Aorta (tissue), 5 donors: Measurements from ENCODE around the gene NTPCR. TPM values are rescaled to one million over a fixed set of nuclear protein-coding genes. Genes with fewer than 3 reads are reported as not detected.
"Not testable (repeated sequence)": the region's sequence is repeated elsewhere in the genome, so short reads cannot be mapped to it uniquely, and the experiment has no call there.

Experiments
- ATAC-seq: fragments of 200-7000 bp; cut with Tn5 transposase; one replicate; pipeline ENCODE4 v1.9.1; 2022; ENCODE audit warnings: moderate library complexity; ENCODE audit not compliant: low FRiP score
- DNase-seq, 2 donors: peaks; one replicate each; pipeline ENCODE4 v3.0.0-alpha.2; 2020
- H3K27ac ChIP-seq, 2 donors: one replicate each; pipeline ENCODE4 v1.5.1; 2013; ENCODE audit warnings: low read length in 2 of 2, mild to moderate bottlenecking in 2 of 2, moderate library complexity in 2 of 2, control low read depth in 1 of 2, inconsistent platforms in 1 of 2, low read depth in 1 of 2
- H3K27me3 ChIP-seq, 2 donors: one replicate each; pipeline ENCODE4 v1.6.1; 2013; ENCODE audit warnings: control low read depth in 1 of 2, low read length in 1 of 2, mild to moderate bottlenecking in 1 of 2, moderate library complexity in 1 of 2; ENCODE audit not compliant: insufficient read depth in 2 of 2, control insufficient read depth in 1 of 2
- H3K36me3 ChIP-seq, 2 donors: one replicate each; pipeline ENCODE4 v1.6.1; 2013; ENCODE audit warnings: control low read depth in 1 of 2, low read length in 1 of 2, mild to moderate bottlenecking in 1 of 2; ENCODE audit not compliant: insufficient read depth in 2 of 2, control insufficient read depth in 1 of 2
- H3K4me1 ChIP-seq, 2 donors: one replicate each; pipeline ENCODE4 v1.6.1; 2013; ENCODE audit warnings: low read length in 2 of 2, control low read depth in 1 of 2, mild to moderate bottlenecking in 1 of 2, moderate library complexity in 1 of 2; ENCODE audit not compliant: insufficient read depth in 2 of 2, control insufficient read depth in 1 of 2
- H3K4me3 ChIP-seq, 2 donors: one replicate each; pipeline ENCODE4 v1.5.1; 2013; ENCODE audit warnings: low read length in 2 of 2, control low read depth in 1 of 2, mild to moderate bottlenecking in 1 of 2
- H3K9me3 ChIP-seq: one replicate; pipeline ENCODE4 v1.6.1; 2013; ENCODE audit warnings: mild to moderate bottlenecking, low read length; ENCODE audit not compliant: control insufficient read depth
- WGBS, 2 donors: extraction: QIAGEN DNeasy Blood & Tissue Kit; methylation state at CpG; one replicate each; pipeline ENCODE4 v1.1.7; 2013; 5-methylcytosine and 5-hydroxymethylcytosine counted together
- intact Hi-C, 2 donors: fragments of 100-400 bp; cut with DNase I; formaldehyde crosslinking; loops; one replicate each; pipeline versions ENCODE4 v1.14.2 to v1.15.0; 2022
- polyA plus RNA-seq, 2 donors: library from polyadenylated mRNA; stranded (reverse); fragments of 200-250 nt; gene quantifications; one replicate each; pipeline ENCODE4 v1.2.3, GENCODE V29; 2013
- total RNA-seq, 2 donors: library from RNA; stranded (reverse); fragmentation: NEBNext Ultra II Directional; extraction: Animal tissue kit (Norgen Biotek cat#: 25700); gene quantifications; one replicate each; pipeline ENCODE4 v1.2.1, GENCODE V29; 2021
- donor health status: healthy with polysubstance abuse.
- donor health status: Bipolar disorder and iron deficiency.
- donor health status: DM: no; HTN: no; CAD: no.
- donor health status: DM: no; HTN: no; CAD: no.
- donor health status: DM: yes; HTN: yes; CAD: no.

The NTPCR gene
- total and polyA plus RNA-seq, 4 donors = 21.3 to 62.0 (median 31.3) TPM

DNA sequence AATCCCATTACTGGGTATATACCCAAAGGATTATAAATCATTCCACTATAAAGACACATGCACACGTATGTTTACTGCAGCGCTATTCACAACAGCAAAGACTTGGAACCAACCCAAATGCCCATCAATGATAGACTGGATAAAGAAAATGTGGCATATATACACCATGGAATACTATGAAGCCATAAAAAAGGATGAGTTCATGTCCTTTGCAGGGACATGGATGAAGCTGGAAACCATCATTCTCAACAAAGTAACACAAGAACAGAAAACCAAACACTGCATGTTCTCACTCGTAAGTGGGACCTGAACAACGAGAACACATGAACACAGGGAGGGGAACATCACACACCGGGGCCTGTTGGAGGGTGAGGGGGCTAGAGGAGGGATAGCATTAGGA, 53.2 kb downstream of the NTPCR start:
- H3K4me3 ChIP-seq, H3K9me3 ChIP-seq, H3K27me3 ChIP-seq, H3K36me3 ChIP-seq, H3K4me1 ChIP-seq, ATAC-seq, intact Hi-C loops, H3K27ac ChIP-seq, DNase-seq: not testable (repeated sequence)
- WGBS, 2 donors = 95 to 96% methylated on average over 5 of the region's 5 CpGs

DNA sequence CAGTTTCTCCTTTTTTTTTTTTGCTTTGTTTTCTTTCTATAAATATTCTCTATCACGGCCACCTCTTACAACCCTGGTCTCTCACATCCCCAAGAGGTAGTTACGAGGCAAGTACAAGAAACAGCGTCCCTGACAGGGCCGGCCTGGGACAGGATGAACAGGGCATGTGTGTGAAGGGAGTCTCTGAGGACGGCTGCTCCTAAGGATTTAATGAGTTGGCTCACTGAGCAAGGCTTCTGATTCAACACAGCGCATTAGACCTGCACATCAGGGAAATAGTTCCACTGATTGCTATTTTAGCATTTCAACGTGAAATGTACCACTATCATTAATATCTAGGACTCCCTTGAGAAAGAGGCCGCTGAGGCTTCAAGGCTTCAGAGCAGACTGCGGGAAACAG, 54.0 kb downstream of the NTPCR start:
- intact Hi-C loops = no loop called here
- no peak overlapping the region for H3K27ac ChIP-seq
- ATAC-seq (no peak), DNase-seq (no peak)
- H3K36me3 ChIP-seq = peaks cover 2 to 4% of the 10 kb centered on the region in 2 donors
- H3K4me1 ChIP-seq = no peaks in the 10 kb centered on the region
- WGBS, 2 donors = 82 to 85% methylated on average over 9 of the region's 9 CpGs
- no peaks in the 10 kb centered on the region for H3K9me3 ChIP-seq
- no peak overlapping the region for H3K4me3 ChIP-seq
- H3K27me3 ChIP-seq = no peaks in the 10 kb centered on the region

DNA sequence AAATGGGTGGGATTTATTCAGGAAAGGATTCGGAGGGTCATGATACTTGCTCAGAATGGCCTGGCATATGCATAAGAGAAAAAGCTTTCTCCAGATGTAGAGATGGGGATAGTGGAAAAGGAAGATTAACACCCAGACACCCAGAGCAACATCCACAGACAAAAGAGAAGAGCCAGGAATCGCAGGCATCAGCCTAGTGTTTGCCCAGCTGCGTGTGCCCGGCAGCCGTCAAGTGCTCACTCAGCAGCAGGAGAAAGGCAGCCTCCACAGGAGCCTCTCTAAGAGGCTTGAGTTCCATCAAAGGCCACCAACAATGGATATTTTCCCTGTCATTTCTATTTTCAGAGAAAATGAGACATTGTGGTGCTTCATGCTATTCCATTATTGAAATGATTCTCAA, 54.7 kb downstream of the NTPCR start:
- WGBS, 2 donors = 95 to 96% methylated on average over 5 of the region's 5 CpGs
- H3K4me3 ChIP-seq = no peak overlapping the region
- peaks cover 2 to 3% of the 10 kb centered on the region in 2 donors for H3K36me3 ChIP-seq
- no peak for ATAC-seq
- H3K4me1 ChIP-seq = no peaks in the 10 kb centered on the region
- H3K27me3 ChIP-seq = no peaks in the 10 kb centered on the region
- no peak for DNase-seq
- no peaks in the 10 kb centered on the region for H3K9me3 ChIP-seq
- intact Hi-C loops = no loop called here
- H3K27ac ChIP-seq = no peak overlapping the region

DNA sequence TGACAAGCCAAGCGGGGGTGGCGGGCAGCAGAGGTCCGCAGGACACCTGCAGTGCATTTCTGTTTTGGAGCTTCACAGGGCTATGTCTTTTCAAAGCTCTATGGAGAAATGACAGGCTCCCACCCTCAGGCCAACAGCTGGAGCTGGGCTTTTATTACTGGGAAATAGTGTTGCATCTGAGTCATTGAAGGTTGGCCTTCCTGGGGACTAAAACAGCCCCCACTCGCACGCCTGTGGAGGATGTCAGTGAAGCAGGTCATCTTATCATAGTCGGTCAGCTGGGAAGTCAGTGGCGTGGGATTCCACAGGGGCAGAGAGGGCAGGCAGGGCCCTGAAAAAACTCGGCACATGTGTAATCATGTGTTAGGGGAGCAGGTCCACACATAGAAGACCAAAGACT, 55.3 kb downstream of the NTPCR start:
- no peaks in the 10 kb centered on the region for H3K27me3 ChIP-seq
- 88 to 94% methylated on average over 8 of the region's 8 CpGs for WGBS, 2 donors
- H3K4me1 ChIP-seq = no peaks in the 10 kb centered on the region
- H3K36me3 ChIP-seq = peaks cover 0 to 2% of the 10 kb centered on the region in 2 donors
- intact Hi-C loops = no loop called here
- no peak overlapping the region for H3K27ac ChIP-seq
- ATAC-seq (no peak), DNase-seq (no peak)
- no peak overlapping the region for H3K4me3 ChIP-seq
- H3K9me3 ChIP-seq = no peaks in the 10 kb centered on the region

DNA sequence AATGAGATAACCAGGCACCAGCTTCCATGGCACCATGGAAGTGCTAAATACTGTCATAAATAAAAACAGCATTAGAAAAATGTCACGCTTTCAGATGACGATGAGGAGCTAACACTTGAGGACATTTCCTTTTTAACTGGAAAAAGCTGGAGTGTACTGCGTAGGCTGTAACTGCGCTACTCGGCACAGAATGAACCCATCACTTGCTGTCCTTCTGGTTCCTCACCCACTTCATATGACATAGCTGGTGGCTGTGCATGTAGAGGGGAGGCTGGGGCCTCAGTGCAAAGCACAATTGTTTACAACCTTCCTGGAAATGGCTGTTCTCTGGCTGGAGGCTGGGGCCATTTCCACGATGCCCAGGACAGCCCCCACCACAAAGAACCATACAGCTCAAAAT, 55.7 kb downstream of the NTPCR start:
- no peak for ATAC-seq
- Histone ChIP-seq H3K9me3 (no peaks in the 10 kb centered on the region), H3K36me3 (peaks cover 0 to 2% of the 10 kb centered on the region in 2 donors), H3K4me3 (no peak overlapping the region), H3K27ac (no peak overlapping the region), H3K4me1 (no peaks in the 10 kb centered on the region), H3K27me3 (no peaks in the 10 kb centered on the region)
- intact Hi-C loops = no loop called here
- 82 to 91% methylated on average over 6 of the region's 6 CpGs for WGBS, 2 donors
- DNase-seq = no peak

DNA sequence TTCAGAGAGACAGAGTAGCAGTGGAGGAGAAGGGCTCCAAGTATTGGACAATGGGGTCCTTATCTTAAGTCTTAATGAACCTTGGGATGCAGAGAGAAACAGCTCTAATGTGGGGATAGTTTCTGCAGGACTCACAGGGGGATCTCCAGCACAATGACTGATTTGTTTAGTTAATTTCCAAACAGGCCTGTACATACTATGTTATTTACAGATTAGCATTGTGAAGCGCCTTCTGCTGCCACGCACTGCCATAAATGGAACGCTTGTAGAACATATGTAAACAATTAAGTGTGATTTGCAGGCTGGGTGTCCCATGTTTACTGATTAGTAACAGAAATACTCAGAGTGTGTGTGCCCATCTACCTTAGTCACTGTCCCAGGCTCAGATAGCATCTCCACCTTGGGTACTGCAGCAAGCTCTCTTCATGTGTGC, 56.1 kb downstream of the NTPCR start:
- 97 to 100% methylated on average over 3 of the region's 3 CpGs for WGBS, 2 donors
- no peaks in the 10 kb centered on the region for H3K27me3 ChIP-seq
- intact Hi-C loops = no loop called here
- ATAC-seq = no peak
- no peak for DNase-seq
- H3K27ac ChIP-seq = no peak overlapping the region
- H3K4me3 ChIP-seq = no peak overlapping the region
- H3K9me3 ChIP-seq = no peaks in the 10 kb centered on the region
- no peaks in the 10 kb centered on the region for H3K4me1 ChIP-seq
- H3K36me3 ChIP-seq = peaks cover 0 to 2% of the 10 kb centered on the region in 2 donors

DNA sequence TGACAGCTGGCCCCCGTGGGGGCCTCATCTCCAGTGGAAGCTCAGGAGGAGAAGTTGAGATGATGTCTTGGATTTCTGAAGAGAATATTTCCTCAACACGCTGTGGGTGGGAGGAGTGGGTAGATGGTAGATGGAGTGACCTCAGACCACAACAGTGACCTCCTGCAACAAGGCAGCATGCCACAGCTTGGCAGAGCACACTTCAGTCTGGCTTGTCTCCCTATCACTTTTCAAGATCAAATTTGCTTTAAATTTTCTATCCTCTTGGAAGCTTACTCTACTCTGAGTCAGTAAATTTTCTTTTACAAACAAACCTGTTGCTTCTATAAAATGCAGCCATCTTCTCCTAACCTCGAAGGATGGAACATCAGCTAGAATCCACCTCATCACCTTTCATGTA, 59.7 kb downstream of the NTPCR start:
- H3K4me1 ChIP-seq = no peaks in the 10 kb centered on the region
- ATAC-seq (no peak), DNase-seq (no peak)
- no peak overlapping the region for H3K4me3 ChIP-seq
- H3K9me3 ChIP-seq = no peaks in the 10 kb centered on the region
- no peak overlapping the region for H3K27ac ChIP-seq
- 70 to 79% methylated on average over 3 of the region's 3 CpGs for WGBS, 2 donors
- no peaks in the 10 kb centered on the region for H3K27me3 ChIP-seq
- H3K36me3 ChIP-seq = peaks cover 0 to 7% of the 10 kb centered on the region in 2 donors
- intact Hi-C loops = no loop called here

DNA sequence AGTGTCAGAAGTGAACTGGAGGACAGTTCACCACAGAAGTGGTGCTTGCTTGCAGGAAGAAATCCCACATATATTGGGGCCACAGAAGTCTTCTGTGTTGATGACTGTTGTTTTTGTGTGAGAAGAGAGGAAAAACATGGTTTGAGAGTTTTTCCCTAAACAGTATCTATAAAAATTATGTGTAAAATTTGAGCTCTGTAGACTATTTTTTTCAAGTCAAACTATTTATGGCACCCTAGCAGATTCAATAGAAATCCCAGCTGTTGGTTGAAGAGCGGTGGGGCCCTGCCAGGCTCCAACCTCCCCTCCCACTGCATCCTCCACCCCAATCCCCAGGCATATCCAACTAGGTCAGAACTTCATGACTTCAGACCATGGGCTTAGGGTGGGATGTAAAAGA, 61.6 kb downstream of the NTPCR start:
- DNase-seq (no peak), ATAC-seq (no peak)
- no peaks in the 10 kb centered on the region for H3K4me1 ChIP-seq
- H3K9me3 ChIP-seq = no peaks in the 10 kb centered on the region
- 91 to 97% methylated on average over 1 of the region's 1 CpG for WGBS, 2 donors
- no peak overlapping the region for H3K4me3 ChIP-seq
- no peaks in the 10 kb centered on the region for H3K27me3 ChIP-seq
- no peak overlapping the region for H3K27ac ChIP-seq
- intact Hi-C loops = no loop called here
- peaks cover 0 to 7% of the 10 kb centered on the region in 2 donors for H3K36me3 ChIP-seq

DNA sequence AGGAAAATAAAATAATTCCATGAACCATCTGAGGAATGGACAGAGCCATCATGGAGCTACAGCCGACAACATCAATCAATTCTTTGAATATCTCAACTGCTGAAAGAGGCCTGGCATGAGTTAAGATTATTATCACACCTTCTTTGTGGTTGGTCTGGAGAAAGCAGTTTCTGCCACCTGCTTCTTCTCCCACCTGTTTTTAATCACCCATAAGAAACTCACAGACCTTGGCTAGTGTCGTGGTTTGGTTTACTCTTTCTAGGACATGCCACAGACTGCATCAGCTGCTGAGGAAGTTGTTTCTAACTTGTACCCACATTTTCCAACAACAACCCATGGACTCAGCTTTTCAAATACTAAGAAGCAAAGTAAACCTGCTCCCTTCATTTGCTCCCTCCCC, 65.6 kb downstream of the NTPCR start:
- no peaks in the 10 kb centered on the region for H3K4me1 ChIP-seq
- ATAC-seq = no peak
- no peaks in the 10 kb centered on the region for H3K27me3 ChIP-seq
- H3K4me3 ChIP-seq = no peak overlapping the region
- H3K9me3 ChIP-seq = no peaks in the 10 kb centered on the region
- no peak for DNase-seq
- no peak overlapping the region for H3K27ac ChIP-seq
- intact Hi-C loops = no loop called here
- 79 to 85% methylated on average over 2 of the region's 2 CpGs for WGBS, 2 donors
- peaks cover 0 to 5% of the 10 kb centered on the region in 2 donors for H3K36me3 ChIP-seq
